Stimulated activated naive CD4-positive, alpha-beta T cell treated with Interleukin-2 at 50 U/mL for 16 hours (primary cell): ENCODE results near the gene TBC1D22B.
"Not testable (repeated sequence)": the region's sequence is repeated elsewhere in the genome, so short reads cannot be mapped to it uniquely, and the experiment has no call there.

Experiments
- DNase-seq: peaks from one replicate; lab custom pipeline; 2025; lab: John Stamatoyannopoulos, UW

The TBC1D22B gene

DNA sequence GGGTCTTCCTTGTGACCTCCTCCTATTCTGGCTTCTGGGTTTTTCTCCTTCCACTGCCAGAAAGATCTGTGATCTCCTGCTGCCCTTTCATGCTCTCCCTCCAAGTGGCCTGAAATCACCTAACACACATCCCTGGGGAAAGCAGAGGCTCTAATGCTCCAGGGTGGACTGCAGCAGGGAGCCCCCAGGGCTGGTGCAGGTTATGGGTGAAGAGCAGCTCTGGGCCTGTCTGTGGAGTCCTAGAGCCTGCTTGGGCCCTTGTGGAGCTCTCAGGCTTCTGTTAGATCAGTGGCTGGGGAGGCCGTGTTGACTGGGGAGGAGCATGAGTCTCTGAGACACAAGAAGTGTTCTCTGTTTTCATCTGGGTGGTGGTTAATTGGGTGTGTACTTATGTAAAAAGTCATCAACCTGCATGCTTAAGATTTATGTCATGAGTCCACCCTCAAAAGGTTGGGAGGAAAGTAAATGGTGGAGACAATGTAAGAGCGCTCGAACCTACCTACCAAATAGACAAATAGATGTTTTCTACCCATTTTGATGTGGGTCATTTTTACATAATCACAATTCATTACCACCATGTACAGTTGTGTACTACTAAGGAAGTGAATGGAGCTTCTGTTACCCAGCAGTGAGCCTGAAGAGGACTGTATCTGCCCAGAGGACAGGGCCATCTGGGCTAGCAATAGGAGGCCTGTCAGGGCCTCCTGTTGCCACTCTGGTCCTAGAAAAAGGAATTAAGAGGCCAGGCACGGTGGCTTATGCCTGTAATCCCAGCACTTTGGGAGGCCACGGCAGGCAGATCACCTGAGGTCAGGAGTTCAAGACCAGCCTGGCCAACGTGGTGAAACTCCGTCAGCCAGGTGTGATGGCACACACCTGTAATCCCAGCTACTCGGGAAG lies 64.2 kb downstream of the TBC1D22B start:
- no peak for DNase-seq

GRCh38 chr6:37323580-37323979 lies 66.0 kb downstream of the TBC1D22B start:
- DNase-seq: no peak

- no peak for DNase-seq
These were observed 66.8 kb downstream of the TBC1D22B start for GRCh38 chr6:37324131-37325033.

DNA sequence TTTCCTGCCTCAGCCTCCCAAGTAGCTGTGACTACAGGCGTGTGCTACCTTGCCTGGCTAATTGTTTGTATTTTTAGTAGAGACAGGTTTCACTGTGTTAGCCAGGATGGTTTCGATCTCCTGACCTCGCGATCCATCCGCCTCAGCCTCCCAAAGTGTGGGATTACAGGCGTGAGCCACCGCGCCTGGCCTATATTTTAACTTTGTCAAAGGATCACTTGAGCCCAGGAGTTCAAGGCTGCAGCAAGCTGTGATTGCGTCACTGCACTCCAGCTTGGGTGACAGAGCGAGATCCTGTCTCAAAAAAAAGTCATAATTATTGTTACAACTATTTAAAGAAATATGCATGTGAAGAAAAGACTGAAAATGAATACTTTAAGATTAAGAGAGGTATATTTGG lies 72.8 kb downstream of the TBC1D22B start:
- DNase-seq: not testable (repeated sequence)

- DNase-seq: no peak
These were observed 73.5 kb downstream of the TBC1D22B start for GRCh38 chr6:37331047-37331446.

DNA sequence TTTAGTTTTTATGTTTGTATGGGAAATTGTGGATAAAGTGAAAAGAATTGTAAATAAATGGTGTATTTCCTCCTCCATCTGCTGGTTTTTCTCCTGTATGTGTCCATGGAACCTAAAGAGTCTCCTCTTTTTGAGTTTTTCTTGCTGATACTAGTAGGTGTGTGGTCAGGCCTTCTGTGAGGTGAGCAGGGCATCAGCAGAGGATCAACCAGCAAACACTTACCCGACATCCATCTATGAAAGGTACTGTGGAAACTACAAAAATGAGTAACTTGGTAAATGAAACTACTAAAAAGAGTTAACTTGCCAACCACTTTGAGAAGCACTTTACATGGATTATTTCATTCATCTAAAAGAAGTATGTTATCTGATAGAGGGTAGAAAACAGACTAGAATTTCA lies 75.3 kb downstream of the TBC1D22B start:
- DNase-seq: no peak

DNA sequence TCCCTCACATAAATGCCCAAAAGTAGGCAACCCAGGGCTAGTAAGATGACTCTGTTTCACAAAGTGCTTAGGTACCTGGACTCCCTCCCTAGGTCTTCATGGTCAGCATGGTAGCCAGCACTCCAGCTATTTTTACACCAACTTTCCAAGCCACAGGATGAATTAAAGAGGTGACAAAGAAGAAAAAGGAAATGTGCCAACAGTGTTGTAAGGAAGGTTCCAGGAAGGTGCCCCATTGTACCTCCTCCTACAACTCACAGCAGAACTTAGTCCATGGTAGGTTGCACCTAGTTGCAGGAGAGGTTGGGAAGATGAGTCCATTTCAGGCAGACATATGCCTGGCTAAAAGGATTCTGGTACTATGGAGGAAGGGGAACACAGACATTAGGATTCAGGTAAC lies 76.5 kb downstream of the TBC1D22B start:
- DNase-seq: no peak

DNA sequence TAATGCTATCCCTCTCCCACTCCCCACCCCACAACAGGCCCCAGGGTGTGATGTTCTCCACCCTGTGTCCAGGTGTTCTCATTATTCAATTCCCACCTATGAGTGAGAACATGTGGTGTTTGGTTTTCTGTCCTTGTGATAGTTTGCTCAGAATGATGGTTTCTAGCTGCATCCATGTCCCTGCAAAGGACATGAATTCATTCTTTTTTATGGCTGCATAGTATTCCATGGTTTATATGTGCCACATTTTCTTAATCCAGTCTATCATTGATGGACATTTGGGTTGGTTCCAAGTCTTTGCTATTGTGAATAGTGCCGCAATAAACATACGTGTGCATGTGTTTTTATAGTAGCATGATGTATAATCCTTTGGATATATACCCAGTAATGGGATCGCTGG lies 80.7 kb downstream of the TBC1D22B start:
- DNase-seq: not testable (repeated sequence)

- no peak for DNase-seq
These were observed 81.2 kb downstream of the TBC1D22B start for GRCh38 chr6:37338745-37339255.

- DNase-seq: no peak
These were observed 82.4 kb downstream of the TBC1D22B start for GRCh38 chr6:37339741-37340638.

DNA sequence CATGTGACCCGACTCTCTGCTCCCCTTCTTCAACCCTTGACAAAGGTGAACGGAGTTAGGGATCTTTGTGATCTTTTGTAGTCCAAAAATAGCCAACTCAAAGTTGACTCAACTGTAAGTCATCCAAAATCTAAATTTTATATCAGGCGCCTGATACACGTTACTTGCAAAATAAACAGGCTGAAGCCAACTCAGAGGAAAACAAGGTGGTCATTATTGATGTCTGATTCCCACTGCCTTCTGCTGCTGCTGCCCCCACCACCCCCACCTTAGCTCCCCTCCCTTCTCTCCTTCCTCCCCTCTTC lies 83.0 kb downstream of the TBC1D22B start:
- DNase-seq: no peak

DNA sequence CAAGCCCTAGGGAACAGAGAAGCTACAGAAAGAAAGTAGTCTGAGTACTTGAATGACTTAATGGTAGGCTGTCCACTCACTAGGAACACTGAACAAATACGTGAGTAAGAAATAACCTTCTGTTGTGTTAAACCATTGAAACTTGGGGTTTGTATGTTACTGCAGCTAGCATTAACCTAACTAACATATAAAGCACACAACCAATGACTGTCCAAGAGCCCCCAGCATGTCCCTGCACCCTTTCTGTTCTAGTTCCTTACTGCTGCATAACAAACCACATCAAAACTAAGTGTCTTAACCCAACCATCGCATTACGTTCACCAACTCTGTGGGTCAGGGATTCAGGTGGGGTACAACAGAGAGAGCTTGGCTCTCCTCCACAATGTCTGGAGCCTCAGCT lies 85.7 kb downstream of the TBC1D22B start:
- DNase-seq: no peak

DNA sequence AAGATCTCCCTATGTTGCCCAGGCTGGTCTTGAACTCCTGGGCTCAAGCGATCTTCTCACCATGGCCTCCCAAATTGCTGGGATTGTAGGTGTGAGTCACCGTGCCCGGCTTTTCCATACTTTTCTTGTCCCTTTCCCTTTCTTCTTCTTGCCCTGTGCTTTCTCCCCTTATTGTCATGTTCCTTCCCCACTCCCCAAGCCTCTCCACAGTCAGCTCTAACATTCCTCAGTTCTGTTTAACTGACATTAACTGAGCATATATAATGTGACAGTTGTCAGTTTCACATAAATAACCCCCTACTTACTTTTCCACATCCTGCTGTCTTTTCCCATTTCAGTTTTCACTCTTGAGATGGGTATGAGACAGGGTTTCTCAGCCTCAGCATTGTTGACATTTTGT lies 86.7 kb downstream of the TBC1D22B start:
- no peak for DNase-seq

GRCh38 chr6:37345804-37346203 lies 88.2 kb downstream of the TBC1D22B start:
- not testable (repeated sequence) for DNase-seq

DNA sequence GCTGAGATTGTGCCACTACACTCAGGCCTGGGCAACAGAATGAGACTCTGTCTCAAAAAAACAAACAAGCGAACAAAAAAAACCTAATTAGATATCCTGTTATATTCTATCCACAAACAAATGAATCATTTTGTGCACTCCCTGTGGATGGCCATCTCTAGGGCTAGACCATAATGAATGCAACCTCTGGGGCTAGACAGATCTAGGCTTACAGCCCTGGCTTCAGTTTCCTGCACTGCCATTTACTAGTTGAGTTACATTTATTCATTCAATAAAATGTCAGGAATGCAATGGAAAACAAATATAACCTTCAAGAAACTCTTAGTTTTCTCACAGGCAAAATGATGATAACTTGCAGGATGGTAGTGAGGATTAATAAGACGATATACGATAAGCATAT lies 89.6 kb downstream of the TBC1D22B start:
- no peak for DNase-seq

- DNase-seq: no peak
These were observed 90.1 kb downstream of the TBC1D22B start for GRCh38 chr6:37347670-37348111.

- DNase-seq: no peak
These were observed 93.5 kb downstream of the TBC1D22B start for GRCh38 chr6:37351027-37351426.

GRCh38 chr6:37352384-37352783 lies 94.8 kb downstream of the TBC1D22B start:
- DNase-seq: no peak

DNA sequence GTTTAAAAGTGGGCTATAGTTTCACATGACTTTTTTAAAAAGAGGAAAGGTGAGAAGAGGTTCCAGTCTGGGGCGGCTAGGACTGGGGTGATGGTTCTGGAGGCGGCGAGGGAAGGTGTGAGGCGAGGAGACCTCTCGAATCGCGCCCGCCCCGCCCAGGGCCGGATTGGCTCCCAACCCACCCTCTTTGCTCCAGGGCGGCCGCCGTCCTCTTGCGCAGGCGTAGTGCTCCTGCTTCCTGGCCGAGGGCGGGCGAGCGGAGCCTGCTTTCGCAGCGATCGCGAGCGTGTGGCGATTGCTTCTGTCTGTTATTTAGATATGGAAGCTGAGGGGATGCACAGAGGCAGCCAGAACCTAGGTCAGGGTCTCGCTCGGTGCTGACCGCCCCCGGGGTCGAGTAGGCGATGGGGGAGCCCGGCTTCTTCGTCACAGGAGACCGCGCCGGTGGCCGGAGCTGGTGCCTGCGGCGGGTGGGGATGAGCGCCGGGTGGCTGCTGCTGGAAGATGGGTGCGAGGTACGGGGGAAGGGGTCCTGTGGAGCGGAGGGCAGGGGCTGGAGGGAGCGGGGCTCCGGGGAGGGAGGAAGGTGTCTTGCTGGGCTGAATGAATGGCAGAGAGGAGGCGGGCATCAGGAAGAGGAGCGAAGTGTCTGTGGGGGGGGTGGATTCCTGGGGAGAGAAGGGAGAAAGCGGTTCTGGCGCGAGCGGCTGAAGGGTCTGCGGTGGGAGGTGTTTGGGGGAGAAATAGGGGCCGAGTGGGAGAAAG lies 96.4 kb downstream of the TBC1D22B start, which contains the start of gene RNF8:
RNF8 (plus strand) TSS at position 223 of the 765 bp plus-strand sequence; CDS start at position 405, 182 bp downstream.
- DNase-seq: peak; percentile 90

DNA sequence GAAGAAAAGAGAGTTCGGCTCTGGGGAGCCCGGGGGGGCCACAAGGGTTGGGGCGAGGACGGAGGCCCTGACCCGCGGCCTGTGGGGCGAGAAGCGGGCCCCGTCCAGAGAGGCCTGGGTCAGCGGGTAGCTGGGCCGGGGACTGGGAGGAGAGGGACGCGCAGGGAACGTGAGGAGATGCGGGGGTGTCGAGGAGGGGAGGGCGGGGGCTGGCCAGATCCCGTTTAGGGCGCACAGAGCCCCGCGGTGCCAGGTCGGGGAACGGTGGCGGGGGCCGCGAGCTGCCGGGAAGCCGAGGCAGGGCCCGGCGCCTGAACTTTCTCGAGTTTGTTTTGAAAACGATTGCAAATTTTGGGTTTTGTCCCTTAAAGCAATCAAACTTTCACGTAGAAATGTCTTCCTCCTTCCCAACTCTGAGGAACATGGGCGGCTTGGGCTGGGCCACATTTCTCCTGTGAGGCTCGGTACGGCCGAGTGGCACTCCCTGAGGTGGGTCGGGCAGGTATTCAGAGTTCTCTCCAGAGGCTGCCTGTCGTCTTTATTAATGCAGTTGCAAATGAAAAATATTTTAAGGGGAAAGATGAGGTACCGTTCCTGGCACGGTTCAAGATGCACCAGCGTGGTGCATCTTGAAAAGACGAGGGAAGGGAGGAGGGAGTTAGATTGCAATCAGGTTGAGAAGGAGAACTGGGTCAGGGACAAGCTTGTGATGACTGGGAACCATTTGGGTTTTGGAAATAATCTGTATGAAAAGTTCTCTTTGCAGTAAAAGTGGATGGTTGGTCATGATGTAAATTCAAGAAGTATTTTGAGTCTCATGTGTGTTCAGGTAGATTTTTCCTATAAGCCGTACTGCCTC lies 97.2 kb downstream of the TBC1D22B start:
- DNase-seq: no peak
